Adrenal gland (tissue), 5 donors: ENCODE measurements around the gene KCNJ3.

Experiments used
- CTCF ChIP-seq, 6 experiments: fragments of 450-650 bp in 4 of 6; fragments of 200-600 bp in 2 of 6; sonication (generic) in 1 of 6; IDR thresholded peaks; 1 replicate in 5 of 6; 2 replicates in 1 of 6; pipeline versions ENCODE4 v1.5.1 to v1.8.0; 2016 to 2021; ENCODE audit warnings: antibody characterized with exemption in 6 of 6, mild to moderate bottlenecking in 2 of 6, moderate library complexity in 1 of 6
- POLR2A ChIP-seq, 2 donors: fragments of 450-650 bp; IDR thresholded peaks; one replicate each; pipeline ENCODE4 v1.6.1; 2017; ENCODE audit warnings: antibody characterized with exemption in 2 of 2, mild to moderate bottlenecking in 2 of 2, moderate library complexity in 1 of 2
- donor health status: DM: no; HTN: no; CAD: no.

GRCh38 chr2:154836632-154837031 is 138.1 kb downstream of the KCNJ3 start:
- TF ChIP-seq CTCF (IDR thresholded peaks at IDR 0.05) = no peak
- no peak for TF ChIP-seq POLR2A (IDR thresholded peaks at IDR 0.05)
